HepG2 (cell line): ENCODE data around the gene SF3A2. TPM values are rescaled to one million over a fixed set of nuclear protein-coding genes. Genes with fewer than 3 reads are reported as not detected.
A peak's percentile ranks its signal among the peaks of the same experiment; 100 is the strongest.

Experiments used
- ATAC-seq: fragments of 200-7000 bp; cut with Tn5 transposase; 3 replicates; pipeline ENCODE4 v1.9.1; 2020; ENCODE audit warnings: mild to moderate bottlenecking, moderate library complexity
- BruUV-seq: library from RNA; stranded (reverse); fragments of 400-500 nt; replicated peaks from 2 replicates; lab custom pipeline; 2021; lab: Mats Ljungman, UMichigan
- CTCF ChIA-PET: fragments of 300-600 bp; formaldehyde crosslinking; extraction: SDS; loops from one replicate; lab custom pipeline; 2021; ENCODE audit warnings: low total read pairs, inconsistent platforms, low intra/inter-chr PET ratio; lab: Yijun Ruan, JAX
- POLR2A ChIA-PET: fragments of 350-600 bp; sonication (Branson Sonifier 250); formaldehyde crosslinking; loops from one replicate; lab custom pipeline; 2020; ENCODE audit warnings: antibody characterized with exemption, inconsistent platforms; lab: Yijun Ruan, JAX
- DNase-seq: peaks from one replicate; pipeline ENCODE4 v3.0.0-alpha.2; 2015; ENCODE audit warnings: low spot score
- FAIRE-seq: peaks from 3 replicates; lab custom pipeline; 2011; peaks lifted over from hg19 to GRCh38; lab: Jason Lieb, UNC
- H2AFZ ChIP-seq: one replicate; pipeline ENCODE4 v1.6.1; 2011; ENCODE audit warnings: low read length, inconsistent platforms
- H3K27ac ChIP-seq: fragments of 300-600 bp; 3 replicates; pipeline ENCODE4 v1.8.0; 2011; ENCODE audit warnings: mixed run types, mild to moderate bottlenecking, mixed read lengths, low read length, inconsistent platforms; ENCODE audit not compliant: insufficient read depth; ENCODE audit errors: extremely low read length
- H3K27me3 ChIP-seq, 2 experiments: fragments of 200-600 bp in 1 of 2; 2 replicates in 1 of 2; 3 replicates in 1 of 2; pipeline versions ENCODE4 v1.6.0 to v1.8.0; 2011; ENCODE audit warnings: low read length in 2 of 2, mild to moderate bottlenecking in 2 of 2, moderate library complexity in 2 of 2, inconsistent platforms in 1 of 2; ENCODE audit not compliant: insufficient read depth in 2 of 2, control insufficient read depth in 1 of 2
- H3K36me3 ChIP-seq, 2 experiments: fragments of 200-600 bp in 1 of 2; replicated peaks in 1 of 2; 2 replicates in 1 of 2; 3 replicates in 1 of 2; pipeline versions ENCODE4 v1.5.1 to v1.8.0; 2011; ENCODE audit warnings: low read length in 2 of 2, inconsistent platforms in 1 of 2; ENCODE audit not compliant: insufficient read depth in 2 of 2, control insufficient read depth in 1 of 2
- H3K4me1 ChIP-seq: 2 replicates; pipeline ENCODE4 v1.5.1; 2012; ENCODE audit warnings: low read length, inconsistent platforms; ENCODE audit not compliant: insufficient read depth
- H3K4me2 ChIP-seq: 2 replicates; pipeline ENCODE4 v1.6.0; 2011; ENCODE audit warnings: low read depth, low read length, inconsistent platforms
- H3K4me3 ChIP-seq, 3 experiments: fragments of 200-600 bp in 1 of 3; sonication (generic), shearing (Covaris generic) in 1 of 3; replicated peaks in 1 of 3; 2 replicates each; pipeline ENCODE4 v1.5.1; 2011 to 2016; ENCODE audit warnings: low read length in 3 of 3, inconsistent platforms in 2 of 3, low read depth in 2 of 3, mild to moderate bottlenecking in 2 of 3, control low read depth in 1 of 3, mixed read lengths in 1 of 3; ENCODE audit not compliant: insufficient read depth in 1 of 3
- H3K79me2 ChIP-seq: one replicate; pipeline ENCODE4 v1.6.1; 2011; ENCODE audit warnings: low read length, inconsistent platforms; ENCODE audit not compliant: insufficient read depth
- H3K9ac ChIP-seq: 2 replicates; pipeline ENCODE4 v1.6.0; 2011; ENCODE audit warnings: mild to moderate bottlenecking, low read depth, low read length, inconsistent platforms; ENCODE audit not compliant: insufficient read depth
- H3K9me3 ChIP-seq: 2 replicates; pipeline ENCODE4 v1.5.1; 2012; ENCODE audit warnings: mild to moderate bottlenecking, low read length
- H4K20me1 ChIP-seq: 2 replicates; pipeline ENCODE4 v1.6.0; 2011; ENCODE audit warnings: inconsistent platforms, mild to moderate bottlenecking, low read length, moderate library complexity; ENCODE audit not compliant: insufficient read depth
- CAMTA2 ChIP-seq: sonication (generic); formaldehyde crosslinking; IDR thresholded peaks from 2 replicates; pipeline ENCODE4 v1.4.0; 2020; ENCODE audit warnings: mild to moderate bottlenecking, missing genetic modification reagents, borderline replicate concordance
- CENPT ChIP-seq: sonication (generic); formaldehyde crosslinking; IDR thresholded peaks from 2 replicates; pipeline ENCODE4 v1.8.0; 2022; ENCODE audit warnings: low read depth, mild to moderate bottlenecking, moderate library complexity, missing genetic modification reagents
- ESRRA ChIP-seq: sonication (generic); formaldehyde crosslinking; IDR thresholded peaks from 2 replicates; pipeline ENCODE4 v1.5.1; 2020; ENCODE audit warnings: mild to moderate bottlenecking, low read depth, missing genetic modification reagents
- FLYWCH1 ChIP-seq: sonication (generic); formaldehyde crosslinking; IDR thresholded peaks from 2 replicates; pipeline ENCODE4 v1.8.1; 2023; ENCODE audit warnings: mild to moderate bottlenecking, missing genetic modification reagents
- GLI4 ChIP-seq: sonication (generic); formaldehyde crosslinking; IDR thresholded peaks from 2 replicates; pipeline ENCODE4 v1.5.1; 2020; ENCODE audit warnings: missing genetic modification reagents, mild to moderate bottlenecking, moderate library complexity, borderline replicate concordance
- HDAC6 ChIP-seq: fragments of 200-600 bp; sonication (generic); IDR thresholded peaks from 2 replicates; pipeline ENCODE4 v1.7.0; 2017; ENCODE audit warnings: mild to moderate bottlenecking, antibody characterized with exemption, low read length, low read depth
- NKX3-1 ChIP-seq: sonication (generic); formaldehyde crosslinking; IDR thresholded peaks from 2 replicates; pipeline ENCODE4 v1.5.0; 2020; ENCODE audit warnings: missing genetic modification reagents
- REST ChIP-seq, 2 experiments: IDR thresholded peaks; 2 replicates each; pipeline ENCODE4 v1.6.1; 2011 to 2012; ENCODE audit warnings: low read length in 2 of 2, borderline replicate concordance in 1 of 2, low read depth in 1 of 2, mild to moderate bottlenecking in 1 of 2, moderate library complexity in 1 of 2
- RFXANK ChIP-seq: IDR thresholded peaks from 2 replicates; pipeline ENCODE4 v1.6.1; 2016
- RORA ChIP-seq: sonication (generic); formaldehyde crosslinking; IDR thresholded peaks from 2 replicates; pipeline ENCODE4 v1.5.0; 2020; ENCODE audit warnings: mild to moderate bottlenecking, missing genetic modification reagents, moderate library complexity
- SOX13 ChIP-seq, 3 experiments: fragments of 450-650 bp in 1 of 3; sonication (generic) in 1 of 3; formaldehyde crosslinking in 1 of 3; IDR thresholded peaks in 2 of 3; conservative IDR thresholded peaks in 1 of 3; 2 replicates each; pipeline versions ENCODE4 v1.5.0 to v1.6.1; 2016 to 2020; ENCODE audit warnings: antibody characterized with exemption in 1 of 3, mild to moderate bottlenecking in 1 of 3, missing compliant biosample characterization in 1 of 3, missing genetic modification reagents in 1 of 3, moderate library complexity in 1 of 3
- ZNF121 ChIP-seq: sonication (generic); formaldehyde crosslinking; IDR thresholded peaks from 2 replicates; pipeline ENCODE4 v1.5.0; 2020; ENCODE audit warnings: mild to moderate bottlenecking, missing genetic modification reagents
- ZNF629 ChIP-seq: sonication (generic); formaldehyde crosslinking; conservative IDR thresholded peaks from 2 replicates; pipeline ENCODE4 v1.5.0; 2020; ENCODE audit warnings: missing genetic modification reagents
- ZSCAN21 ChIP-seq: sonication (generic); formaldehyde crosslinking; IDR thresholded peaks from 2 replicates; pipeline ENCODE4 v1.8.0; 2022; ENCODE audit warnings: mild to moderate bottlenecking, missing genetic modification reagents, moderate library complexity, borderline replicate concordance
- WGBS: methylation state at CpG from one replicate; pipeline ENCODE4 v1.1.6; 2017; ENCODE audit warnings: low lambda C conversion rate; 5-methylcytosine and 5-hydroxymethylcytosine counted together
- in situ Hi-C: cut with HindIII; loops from 2 replicates; pipeline ENCODE4 v1.10.0; 2017; ENCODE audit warnings: low pct_unique_long_range_greater_than_20kb; ENCODE audit not compliant: extremely low pct_ligation_motif_present
- intact Hi-C: fragments of 100-400 bp; cut with micrococcal nuclease; formaldehyde crosslinking; loops from one replicate; pipeline ENCODE4 v1.10.0; 2022; ENCODE audit not compliant: unreplicated experiment
- polyA plus RNA-seq, 8 experiments: library from polyadenylated mRNA; depleted of rRNA in 3 of 8; stranded (reverse) in 7 of 8; unstranded in 1 of 8; fragments of >200 nt; fragmentation: Illumina TruSeq in 4 of 8; extraction: Trizol in 4 of 8; gene quantifications; 2 replicates each; pipeline versions ENCODE4 v1.2.1 to v1.2.3, GENCODE V29; 2011 to 2016; ENCODE audit warnings: low read depth in 4 of 8, missing spikeins in 1 of 8, mixed read lengths in 1 of 8; ENCODE audit not compliant: insufficient read depth in 1 of 8
- total RNA-seq, 5 experiments: library from RNA; depleted of rRNA; stranded (reverse); fragments of >200 nt; fragmentation: Illumina TruSeq; extraction: Trizol; gene quantifications; 2 replicates each; pipeline ENCODE4 v1.2.3, GENCODE V29; 2016; ENCODE audit warnings: low read depth in 1 of 5
- TF ChIP-seq, protein P1 (sequence below): sonication (generic); formaldehyde crosslinking; IDR thresholded peaks from 2 replicates; pipeline ENCODE4 v1.5.0; 2020; ENCODE audit warnings: mild to moderate bottlenecking, missing genetic modification reagents

Gene SF3A2
- total and polyA plus RNA-seq, 2 of the 13 experiments (the other 11 are each of a cell fraction or from before 2014, with no cell fraction given) = 8.6 to 8.8 TPM

DNA sequence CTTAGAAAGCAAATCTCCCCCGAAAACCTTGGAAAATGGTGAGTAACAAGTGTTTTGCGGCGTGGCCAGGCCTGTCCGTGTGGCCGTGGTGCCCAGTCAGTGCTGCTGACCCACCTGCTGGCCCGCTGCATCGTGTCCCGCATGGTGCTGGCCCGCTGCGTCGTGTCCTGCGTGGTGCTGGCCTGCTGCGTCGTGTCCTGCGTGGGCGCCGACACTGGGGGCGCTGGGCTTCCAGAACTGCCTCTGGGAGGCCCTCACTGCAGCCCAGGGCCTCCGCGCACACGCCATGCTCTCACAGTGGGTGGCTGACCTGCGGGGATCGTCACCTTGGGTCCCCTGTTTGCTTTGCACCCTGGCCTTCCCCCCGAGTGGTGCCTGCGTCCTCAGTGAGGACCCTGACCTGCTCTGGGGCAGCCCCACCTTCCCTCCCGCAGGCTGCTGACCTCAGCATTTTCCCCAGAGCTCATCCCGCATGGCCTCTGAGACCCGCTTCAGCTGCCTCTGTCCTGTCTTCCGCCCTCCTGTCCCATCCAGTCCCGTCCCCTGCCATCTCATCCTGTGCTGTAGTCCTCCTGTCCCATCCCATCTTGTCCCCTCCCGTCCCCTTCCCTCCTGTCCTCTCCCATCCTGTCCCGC is 11.1 kb upstream of the SF3A2 start (continued):
- TF ChIP-seq CENPT (CRISPR knock-in tag) (no peak), ESRRA (CRISPR knock-in tag) (no peak), NKX3-1 (CRISPR knock-in tag) (no peak), RFXANK (CRISPR knock-in tag) (no peak), CAMTA2 (CRISPR knock-in tag) (no peak), HDAC6 (no peak), SOX13 (IDR thresholded peaks at IDR 0.05) (no peak), SOX13 (CRISPR knock-in tag; conservative IDR thresholded peaks at IDR 0.05 in 1 of 2, IDR thresholded peaks at IDR 0.05 in 1 of 2) (no peak)
- TF ChIP-seq, protein P1, sequence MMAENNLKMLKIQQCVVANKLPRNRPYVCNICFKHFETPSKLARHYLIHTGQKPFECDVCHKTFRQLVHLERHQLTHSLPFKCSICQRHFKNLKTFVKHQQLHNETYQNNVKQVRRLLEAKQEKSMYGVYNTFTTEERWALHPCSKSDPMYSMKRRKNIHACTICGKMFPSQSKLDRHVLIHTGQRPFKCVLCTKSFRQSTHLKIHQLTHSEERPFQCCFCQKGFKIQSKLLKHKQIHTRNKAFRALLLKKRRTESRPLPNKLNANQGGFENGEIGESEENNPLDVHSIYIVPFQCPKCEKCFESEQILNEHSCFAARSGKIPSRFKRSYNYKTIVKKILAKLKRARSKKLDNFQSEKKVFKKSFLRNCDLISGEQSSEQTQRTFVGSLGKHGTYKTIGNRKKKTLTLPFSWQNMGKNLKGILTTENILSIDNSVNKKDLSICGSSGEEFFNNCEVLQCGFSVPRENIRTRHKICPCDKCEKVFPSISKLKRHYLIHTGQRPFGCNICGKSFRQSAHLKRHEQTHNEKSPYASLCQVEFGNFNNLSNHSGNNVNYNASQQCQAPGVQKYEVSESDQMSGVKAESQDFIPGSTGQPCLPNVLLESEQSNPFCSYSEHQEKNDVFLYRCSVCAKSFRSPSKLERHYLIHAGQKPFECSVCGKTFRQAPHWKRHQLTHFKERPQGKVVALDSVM (CRISPR knock-in tag) = no peak
- TF ChIP-seq, all 625 proteins: peak for 3

DNA sequence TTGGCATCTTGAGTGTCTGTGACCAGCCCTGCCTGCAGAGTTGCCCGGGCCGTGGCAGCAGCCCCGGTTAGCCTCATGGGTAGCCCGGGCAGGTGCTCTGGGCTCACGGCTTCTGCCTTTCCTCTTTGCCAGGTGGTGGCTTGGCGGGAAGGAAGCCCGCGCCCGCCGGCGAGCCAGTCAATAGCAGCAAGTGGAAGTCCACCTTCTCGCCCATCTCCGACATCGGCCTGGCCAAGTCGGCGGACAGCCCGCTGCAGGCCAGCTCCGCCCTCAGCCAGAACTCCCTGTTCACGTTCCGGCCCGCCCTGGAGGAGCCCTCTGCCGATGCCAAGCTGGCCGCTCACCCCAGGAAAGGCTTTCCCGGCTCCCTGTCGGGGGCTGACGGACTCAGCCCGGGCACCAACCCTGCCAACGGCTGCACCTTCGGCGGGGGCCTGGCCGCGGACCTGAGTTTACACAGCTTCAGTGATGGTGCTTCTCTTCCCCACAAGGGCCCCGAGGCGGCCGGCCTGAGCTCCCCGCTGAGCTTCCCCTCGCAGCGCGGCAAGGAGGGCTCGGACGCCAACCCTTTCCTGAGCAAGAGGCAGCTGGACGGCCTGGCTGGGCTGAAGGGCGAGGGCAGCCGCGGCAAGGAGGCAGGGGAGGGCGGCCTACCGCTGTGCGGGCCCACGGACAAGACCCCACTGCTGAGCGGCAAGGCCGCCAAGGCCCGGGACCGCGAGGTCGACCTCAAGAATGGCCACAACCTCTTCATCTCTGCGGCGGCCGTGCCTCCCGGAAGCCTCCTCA is 10.4 kb upstream of the SF3A2 start:
- H3K4me1 ChIP-seq = no peaks in the 10 kb centered on the region
- H3K27me3 ChIP-seq = no peaks in the 10 kb centered on the region
- no peak overlapping the region for H3K4me2 ChIP-seq
- CTCF ChIA-PET = no interaction called here
- peaks cover 30 to 58% of the 10 kb centered on the region in 2 experiments; a peak in 4 of 5 replicates for H3K36me3 ChIP-seq
- H3K9ac ChIP-seq = no peak overlapping the region
- ATAC-seq = no peak
- no peaks in the 10 kb centered on the region for H4K20me1 ChIP-seq
- POLR2A ChIA-PET = no interaction called here
- DNase-seq = no peak
- H3K27ac ChIP-seq = no peak overlapping the region
- 97% methylated on average over 29 of the region's 59 CpGs for WGBS
- no peak for FAIRE-seq
- BruUV-seq = no TSS peak
- H2AFZ ChIP-seq = no peak overlapping the region
- intact Hi-C loops = no loop called here
- H3K4me3 ChIP-seq = no peak overlapping the region
- no peaks in the 10 kb centered on the region for H3K9me3 ChIP-seq
- no peaks in the 10 kb centered on the region for H3K79me2 ChIP-seq
- in situ Hi-C loops = no loop called here
- TF ChIP-seq SOX13 (IDR thresholded peaks at IDR 0.05) = no peak
- TF ChIP-seq SOX13 (CRISPR knock-in tag; conservative IDR thresholded peaks at IDR 0.05 in 1 of 2, IDR thresholded peaks at IDR 0.05 in 1 of 2) = no peak
- no peak for TF ChIP-seq REST (IDR thresholded peaks at IDR 0.05; ENCODE audit: borderline replicate concordance in 1 of 2, low read depth in 1 of 2, low read length in 2 of 2)
- TF ChIP-seq RORA = no peak
- 0 out of 2 replicates have a peak, but pooled peaks have one; percentile 27 for TF ChIP-seq ZNF121 (CRISPR knock-in tag)
- TF ChIP-seq ZNF629 (CRISPR knock-in tag) = no peak
- TF ChIP-seq GLI4 (CRISPR knock-in tag) = no peak
- no peak for TF ChIP-seq FLYWCH1 (CRISPR knock-in tag)
- 0 out of 2 replicates have a peak, but pooled peaks have one; percentile 22 for TF ChIP-seq ZSCAN21 (CRISPR knock-in tag)
